Fibroblast of the aortic adventitia (primary cell): Measurements from ENCODE around the gene ARIH1. TPM values are rescaled to one million over a fixed set of nuclear protein-coding genes. Genes with fewer than 3 reads are reported as not detected.

Experiments
- DNase-seq: peaks from one replicate; pipeline ENCODE4 v3.0.0-alpha.2; 2010; ENCODE audit warnings: low read depth
- H3K4me3 ChIP-seq: 2 replicates; pipeline ENCODE4 v1.5.1; 2011; ENCODE audit warnings: low read depth, mild to moderate bottlenecking, control low read depth, low read length, moderate library complexity
- total RNA-seq: library from RNA; depleted of rRNA; stranded (reverse); fragments of >200 nt; gene quantifications from 2 replicates; pipeline ENCODE4 v1.2.3, GENCODE V29; 2012; ENCODE audit warnings: low replicate concordance
- TF ChIP-seq, protein P1 (sequence below): IDR thresholded peaks from 2 replicates; pipeline ENCODE4 v1.5.1; 2011; ENCODE audit warnings: mild to moderate bottlenecking, low read length, control low read depth, inconsistent platforms; ENCODE audit not compliant: insufficient read depth

The ARIH1 gene
- total RNA-seq, 1 donor = 51.1 TPM

- H3K4me3 ChIP-seq = no peak overlapping the region
- no peak for DNase-seq
- TF ChIP-seq, protein P1, sequence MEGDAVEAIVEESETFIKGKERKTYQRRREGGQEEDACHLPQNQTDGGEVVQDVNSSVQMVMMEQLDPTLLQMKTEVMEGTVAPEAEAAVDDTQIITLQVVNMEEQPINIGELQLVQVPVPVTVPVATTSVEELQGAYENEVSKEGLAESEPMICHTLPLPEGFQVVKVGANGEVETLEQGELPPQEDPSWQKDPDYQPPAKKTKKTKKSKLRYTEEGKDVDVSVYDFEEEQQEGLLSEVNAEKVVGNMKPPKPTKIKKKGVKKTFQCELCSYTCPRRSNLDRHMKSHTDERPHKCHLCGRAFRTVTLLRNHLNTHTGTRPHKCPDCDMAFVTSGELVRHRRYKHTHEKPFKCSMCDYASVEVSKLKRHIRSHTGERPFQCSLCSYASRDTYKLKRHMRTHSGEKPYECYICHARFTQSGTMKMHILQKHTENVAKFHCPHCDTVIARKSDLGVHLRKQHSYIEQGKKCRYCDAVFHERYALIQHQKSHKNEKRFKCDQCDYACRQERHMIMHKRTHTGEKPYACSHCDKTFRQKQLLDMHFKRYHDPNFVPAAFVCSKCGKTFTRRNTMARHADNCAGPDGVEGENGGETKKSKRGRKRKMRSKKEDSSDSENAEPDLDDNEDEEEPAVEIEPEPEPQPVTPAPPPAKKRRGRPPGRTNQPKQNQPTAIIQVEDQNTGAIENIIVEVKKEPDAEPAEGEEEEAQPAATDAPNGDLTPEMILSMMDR = no peak
Observed at GRCh38 chr15:72496783-72497182, 22.7 kb downstream of the ARIH1 start.

DNA sequence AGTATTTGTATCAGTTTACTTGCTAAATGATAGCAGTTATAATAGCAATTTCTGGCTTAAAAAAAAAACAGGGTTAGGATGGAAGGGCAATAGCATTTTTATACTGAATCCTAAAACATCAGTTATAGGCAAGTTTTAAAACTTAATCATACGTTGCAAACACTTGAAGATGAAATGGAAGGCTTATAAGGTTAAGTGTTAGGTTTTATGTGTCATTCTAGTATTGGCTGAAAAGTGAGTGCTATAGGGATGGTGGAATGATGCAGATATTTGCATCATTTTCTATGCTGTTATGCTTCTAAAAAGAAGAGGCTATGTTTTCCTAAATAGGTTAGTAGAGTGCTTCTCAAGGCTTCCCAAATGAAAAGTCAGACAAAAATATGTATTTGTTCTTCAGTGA, 23.3 kb downstream of the ARIH1 start:
- no peak for DNase-seq
- TF ChIP-seq, protein P1 = no peak
- H3K4me3 ChIP-seq = no peak overlapping the region

- TF ChIP-seq, protein P1 = no peak
- no peak overlapping the region for H3K4me3 ChIP-seq
- DNase-seq = no peak
Observed at GRCh38 chr15:72502220-72502809, 28.2 kb downstream of the ARIH1 start.

DNA sequence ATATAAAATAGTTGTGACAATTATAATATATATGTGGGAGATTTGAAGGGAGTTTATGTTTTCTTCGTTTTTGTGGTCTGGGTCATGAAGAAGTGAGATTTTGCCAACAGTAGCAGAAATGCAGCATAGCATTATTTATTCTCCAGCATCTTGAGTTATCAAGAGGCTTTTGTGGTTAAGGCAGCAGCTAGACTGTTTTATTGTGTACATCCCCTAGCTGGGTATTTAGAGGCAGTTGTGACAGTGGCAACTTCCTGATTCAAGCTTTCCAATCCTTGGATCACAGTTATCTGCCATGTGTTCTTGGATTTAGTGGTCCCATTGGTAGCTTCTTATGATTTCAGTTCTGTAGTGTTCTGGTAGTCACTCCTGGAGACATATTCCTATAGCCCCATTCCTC, 29.0 kb downstream of the ARIH1 start:
- TF ChIP-seq, protein P1 = no peak
- no peak overlapping the region for H3K4me3 ChIP-seq
- DNase-seq = no peak

DNA sequence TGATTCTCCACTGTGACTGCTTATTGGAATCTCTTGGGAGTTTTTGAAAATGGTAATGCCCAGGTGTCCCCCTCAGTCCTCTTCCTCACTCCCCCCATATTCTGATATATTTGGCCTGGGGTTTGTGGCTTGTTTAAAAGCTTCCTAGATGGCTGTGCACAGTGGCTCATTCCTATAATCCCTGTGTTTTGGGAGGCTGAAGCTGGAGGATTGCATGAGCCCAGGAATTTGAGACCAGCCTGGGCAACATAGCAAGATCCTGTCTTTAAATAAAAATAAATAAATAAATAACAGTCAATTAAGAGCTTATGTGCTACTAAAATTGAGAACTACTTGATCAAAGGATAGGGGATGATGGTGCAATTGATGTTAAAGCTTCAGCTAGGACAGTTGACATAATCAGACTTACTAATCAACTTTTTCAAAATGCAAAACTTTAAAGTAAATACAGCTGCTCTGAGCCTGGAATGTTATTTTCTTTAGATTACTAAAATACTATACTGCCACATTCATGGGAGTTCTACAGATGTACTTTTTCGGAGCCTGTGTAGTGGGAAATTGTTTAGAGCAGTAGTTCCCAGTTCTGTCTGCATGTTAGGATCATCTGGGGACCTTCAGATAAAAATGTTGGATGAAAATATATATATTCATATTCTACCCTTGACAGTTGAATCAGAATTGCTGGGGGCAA, 33.4 kb downstream of the ARIH1 start:
- DNase-seq = no peak
- TF ChIP-seq, protein P1 = no peak
- H3K4me3 ChIP-seq = no peak overlapping the region

GRCh38 chr15:72509484-72509883, 35.4 kb downstream of the ARIH1 start:
- TF ChIP-seq, protein P1 = no peak
- H3K4me3 ChIP-seq = no peak overlapping the region
- no peak for DNase-seq
